ENCODE measurements around the gene RHCG.

The RHCG gene

DNA sequence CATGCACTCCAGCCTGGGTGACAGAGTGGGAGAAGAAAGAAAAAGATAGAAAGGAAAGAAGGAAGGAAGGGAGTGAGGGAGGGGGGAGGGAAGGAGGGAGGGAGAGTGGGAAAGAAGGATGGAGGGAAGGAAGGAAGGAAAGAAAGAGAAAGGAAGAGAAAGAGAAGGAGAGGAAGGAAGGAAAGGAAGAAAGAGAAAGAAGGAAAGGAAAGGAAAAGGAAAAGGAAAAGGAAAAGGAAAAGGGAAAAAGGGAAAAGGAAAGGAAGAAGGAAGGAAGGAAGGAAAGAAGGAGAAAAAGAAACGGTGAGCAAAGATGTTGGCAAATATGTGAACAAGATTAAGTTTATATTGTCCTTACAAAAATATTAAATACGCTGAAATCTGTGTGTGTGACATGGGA, 42.6 kb upstream of the RHCG start:
- Histone ChIP-seq H4K20me1 (ENCODE audit: insufficient read depth, low read length) (no peaks in the 10 kb centered on the region), H3K36me3 (ENCODE audit: insufficient read depth, low read length) (no peaks in the 10 kb centered on the region), H3K4me3 (ENCODE audit: low read depth, low read length, poor library complexity, severe bottlenecking) (no peak overlapping the region), H3F3A (ENCODE audit: insufficient read depth, low read length) (no peaks in the 10 kb centered on the region), H3K4me1 (ENCODE audit: insufficient read depth, low read length, severe bottlenecking) (no peaks in the 10 kb centered on the region), H2AFZ (ENCODE audit: low read length) (no peak overlapping the region), H3K9me2 (ENCODE audit: low read depth, low read length) (no peaks in the 10 kb centered on the region), H3K27ac (ENCODE audit: low read depth, low read length, poor library complexity, severe bottlenecking) (no peak overlapping the region), H3K79me2 (ENCODE audit: insufficient read depth, low read length) (no peaks in the 10 kb centered on the region), H3K9me3 (ENCODE audit: low read length) (no peaks in the 10 kb centered on the region), H3K27me3 (ENCODE audit: insufficient read depth, low read length) (no peaks in the 10 kb centered on the region), H3K4me2 (ENCODE audit: low read length) (no peak overlapping the region), H3K9ac (ENCODE audit: low read length) (no peak overlapping the region)
- no peak for TF ChIP-seq EZH2 (IDR thresholded peaks at IDR 0.05; ENCODE audit: borderline replicate concordance, low read length)
- TF ChIP-seq, protein P1, sequence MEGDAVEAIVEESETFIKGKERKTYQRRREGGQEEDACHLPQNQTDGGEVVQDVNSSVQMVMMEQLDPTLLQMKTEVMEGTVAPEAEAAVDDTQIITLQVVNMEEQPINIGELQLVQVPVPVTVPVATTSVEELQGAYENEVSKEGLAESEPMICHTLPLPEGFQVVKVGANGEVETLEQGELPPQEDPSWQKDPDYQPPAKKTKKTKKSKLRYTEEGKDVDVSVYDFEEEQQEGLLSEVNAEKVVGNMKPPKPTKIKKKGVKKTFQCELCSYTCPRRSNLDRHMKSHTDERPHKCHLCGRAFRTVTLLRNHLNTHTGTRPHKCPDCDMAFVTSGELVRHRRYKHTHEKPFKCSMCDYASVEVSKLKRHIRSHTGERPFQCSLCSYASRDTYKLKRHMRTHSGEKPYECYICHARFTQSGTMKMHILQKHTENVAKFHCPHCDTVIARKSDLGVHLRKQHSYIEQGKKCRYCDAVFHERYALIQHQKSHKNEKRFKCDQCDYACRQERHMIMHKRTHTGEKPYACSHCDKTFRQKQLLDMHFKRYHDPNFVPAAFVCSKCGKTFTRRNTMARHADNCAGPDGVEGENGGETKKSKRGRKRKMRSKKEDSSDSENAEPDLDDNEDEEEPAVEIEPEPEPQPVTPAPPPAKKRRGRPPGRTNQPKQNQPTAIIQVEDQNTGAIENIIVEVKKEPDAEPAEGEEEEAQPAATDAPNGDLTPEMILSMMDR (IDR thresholded peaks at IDR 0.05; ENCODE audit: low read length): no peak

DNA sequence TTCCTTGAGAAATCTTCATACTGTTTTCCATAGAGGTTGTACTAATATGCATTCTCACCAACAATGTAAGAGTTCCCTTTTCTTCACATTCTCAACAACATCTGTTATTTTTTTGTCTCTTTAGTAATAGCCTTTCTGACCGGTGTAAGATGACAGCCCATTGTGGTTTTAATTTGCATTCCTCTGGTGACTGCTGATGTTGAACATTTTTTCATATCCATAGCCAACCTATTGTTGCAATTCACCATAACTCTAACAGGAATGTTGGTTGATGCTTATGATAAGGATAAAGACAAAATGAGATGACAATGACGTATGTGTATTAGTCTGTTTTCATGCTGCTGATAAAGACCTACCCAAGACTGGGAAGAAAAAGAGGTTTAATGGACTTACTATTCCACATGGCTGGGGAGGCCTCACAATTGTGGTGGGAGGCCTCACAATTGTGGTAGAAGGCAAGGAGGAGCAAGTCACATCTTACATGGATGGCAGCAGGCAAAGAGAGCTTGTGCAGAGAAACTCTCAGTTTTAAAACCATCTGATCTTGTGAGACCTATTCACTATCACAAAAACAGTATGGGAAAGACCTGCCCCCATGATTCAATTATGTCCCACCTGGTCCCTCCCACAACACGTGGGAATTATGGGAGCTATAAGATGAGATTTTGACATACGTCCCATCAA, 37.6 kb upstream of the RHCG start:
- Histone ChIP-seq H3K36me3 (ENCODE audit: insufficient read depth, low read length) (no peaks in the 10 kb centered on the region), H3K9ac (ENCODE audit: low read length) (no peak overlapping the region), H3K4me2 (ENCODE audit: low read length) (no peak overlapping the region), H3F3A (ENCODE audit: insufficient read depth, low read length) (no peaks in the 10 kb centered on the region), H3K9me3 (ENCODE audit: low read length) (no peaks in the 10 kb centered on the region), H3K27me3 (ENCODE audit: insufficient read depth, low read length) (no peaks in the 10 kb centered on the region), H3K27ac (ENCODE audit: low read depth, low read length, poor library complexity, severe bottlenecking) (no peak overlapping the region), H3K79me2 (ENCODE audit: insufficient read depth, low read length) (no peaks in the 10 kb centered on the region), H3K4me3 (ENCODE audit: low read depth, low read length, poor library complexity, severe bottlenecking) (no peak overlapping the region), H2AFZ (ENCODE audit: low read length) (no peak overlapping the region), H3K9me2 (ENCODE audit: low read depth, low read length) (no peaks in the 10 kb centered on the region), H3K4me1 (ENCODE audit: insufficient read depth, low read length, severe bottlenecking) (no peaks in the 10 kb centered on the region), H4K20me1 (ENCODE audit: insufficient read depth, low read length) (no peaks in the 10 kb centered on the region)
- no peak for TF ChIP-seq EZH2 (IDR thresholded peaks at IDR 0.05; ENCODE audit: borderline replicate concordance, low read length)
- TF ChIP-seq, protein P1 (IDR thresholded peaks at IDR 0.05; ENCODE audit: low read length): no peak

DNA sequence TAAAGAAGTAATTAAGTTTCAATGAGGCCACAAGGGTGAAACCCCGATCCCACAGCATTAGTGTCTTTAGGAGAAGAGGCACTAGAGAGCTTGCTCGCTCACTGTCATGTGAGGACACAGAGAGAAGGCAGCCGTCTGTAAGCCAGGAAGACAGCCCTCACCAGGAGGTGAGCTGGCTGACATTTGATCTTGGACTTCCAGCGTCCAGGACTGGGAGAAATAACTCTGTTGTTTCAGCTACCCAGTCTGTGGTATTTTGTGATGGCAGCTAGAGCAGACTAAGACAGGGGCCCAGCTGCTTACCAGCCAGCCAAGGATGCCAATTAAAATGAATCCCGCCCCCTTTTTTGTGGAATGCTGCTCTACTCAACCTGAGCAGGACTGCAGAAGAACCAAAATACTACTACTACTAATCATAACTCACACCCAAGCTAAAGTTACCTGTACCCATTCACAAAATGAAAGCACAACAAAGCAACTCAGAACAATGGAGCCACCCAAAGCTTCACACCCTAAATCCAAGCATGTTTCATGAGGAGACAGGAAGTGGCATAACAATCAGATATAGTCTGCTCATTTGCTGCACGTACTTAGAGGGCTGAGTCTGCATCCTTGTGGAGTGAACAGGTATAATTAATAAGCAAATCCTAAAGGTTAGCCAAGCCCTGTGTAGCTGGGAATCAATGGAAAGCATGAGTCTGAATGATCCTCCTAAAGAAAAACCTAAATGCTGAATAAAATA, 35.6 kb upstream of the RHCG start:
- Histone ChIP-seq H3K4me3 (ENCODE audit: low read depth, low read length, poor library complexity, severe bottlenecking) (no peak overlapping the region), H3K4me2 (ENCODE audit: low read length) (no peak overlapping the region), H3K9me2 (ENCODE audit: low read depth, low read length) (no peaks in the 10 kb centered on the region), H3K9me3 (ENCODE audit: low read length) (no peaks in the 10 kb centered on the region), H3K4me1 (ENCODE audit: insufficient read depth, low read length, severe bottlenecking) (no peaks in the 10 kb centered on the region), H3F3A (ENCODE audit: insufficient read depth, low read length) (no peaks in the 10 kb centered on the region), H4K20me1 (ENCODE audit: insufficient read depth, low read length) (no peaks in the 10 kb centered on the region), H3K27me3 (ENCODE audit: insufficient read depth, low read length) (no peaks in the 10 kb centered on the region), H3K27ac (ENCODE audit: low read depth, low read length, poor library complexity, severe bottlenecking) (no peak overlapping the region), H3K9ac (ENCODE audit: low read length) (no peak overlapping the region), H2AFZ (ENCODE audit: low read length) (no peak overlapping the region), H3K36me3 (ENCODE audit: insufficient read depth, low read length) (no peaks in the 10 kb centered on the region), H3K79me2 (ENCODE audit: insufficient read depth, low read length) (no peaks in the 10 kb centered on the region)
- TF ChIP-seq, protein P1 (IDR thresholded peaks at IDR 0.05; ENCODE audit: low read length): no peak
- TF ChIP-seq EZH2 (IDR thresholded peaks at IDR 0.05; ENCODE audit: borderline replicate concordance, low read length): no peak

Measured in OCI-LY1 (cell line).